SK-N-SH (cell line): ENCODE results near the gene PDCD1. TPM values are rescaled to one million over a fixed set of nuclear protein-coding genes. Genes with fewer than 3 reads are reported as not detected.

ENCODE experiments used
- CTCF ChIA-PET: fragments of 300-600, 350-600 bp; formaldehyde crosslinking; extraction: SDS; loops from one replicate; lab custom pipeline; 2021; lab: Yijun Ruan, JAX
- POLR2A ChIA-PET: fragments of 350-600 bp; sonication (Branson Sonifier 250); formaldehyde crosslinking; extraction: SDS; loops from one replicate; lab custom pipeline; 2020; ENCODE audit warnings: antibody characterized with exemption, inconsistent platforms; lab: Yijun Ruan, JAX
- DNase-seq: peaks from one replicate; pipeline ENCODE4 v3.0.0; 2012
- H2AFZ ChIP-seq: fragments of 200-600 bp; sonication (generic); 2 replicates; pipeline ENCODE4 v1.8.1; 2016; ENCODE audit warnings: antibody characterized with exemption, mild to moderate bottlenecking, low read depth
- H3F3A ChIP-seq: fragments of 200-600 bp; sonication (generic); replicated peaks from 2 replicates; pipeline ENCODE3; 2016; ENCODE audit warnings: antibody characterized with exemption, mild to moderate bottlenecking; ENCODE audit not compliant: insufficient read depth
- H3K27ac ChIP-seq, 2 experiments: fragments of 200-500 bp in 1 of 2; fragments of 200-600 bp in 1 of 2; sonication (Bioruptor generic) in 1 of 2; sonication (generic), shearing (Covaris generic) in 1 of 2; 2 replicates each; pipeline versions ENCODE4 v1.5.1 to v1.6.1; 2014 to 2016; ENCODE audit warnings: low read depth in 2 of 2, inconsistent platforms in 1 of 2, low read length in 1 of 2, mild to moderate bottlenecking in 1 of 2, mixed read lengths in 1 of 2
- H3K27me3 ChIP-seq: fragments of 200-600 bp; sonication (generic), shearing (Covaris generic); 2 replicates; pipeline ENCODE4 v1.6.1; 2016; ENCODE audit warnings: mixed run types; ENCODE audit not compliant: insufficient read depth
- H3K36me3 ChIP-seq, 2 experiments: fragments of 200-500 bp in 1 of 2; fragments of 200-600 bp in 1 of 2; sonication (Bioruptor generic) in 1 of 2; sonication (generic) in 1 of 2; replicated peaks in 1 of 2; 2 replicates each; pipeline versions ENCODE3 to v1.5.1; 2014 to 2016; ENCODE audit warnings: low read length in 1 of 2, mild to moderate bottlenecking in 1 of 2; ENCODE audit not compliant: insufficient read depth in 2 of 2, control insufficient read depth in 1 of 2
- H3K4me1 ChIP-seq, 2 experiments: fragments of 200-500 bp in 1 of 2; fragments of 200-600 bp in 1 of 2; sonication (Bioruptor generic) in 1 of 2; sonication (generic), shearing (Covaris generic) in 1 of 2; 2 replicates each; pipeline versions ENCODE4 v1.5.1 to v1.6.1; 2014 to 2016; ENCODE audit warnings: low read depth in 1 of 2, low read length in 1 of 2, mixed run types in 1 of 2; ENCODE audit not compliant: insufficient read depth in 2 of 2, control insufficient read depth in 1 of 2
- H3K4me2 ChIP-seq: fragments of 200-600 bp; sonication (generic), shearing (Covaris generic); 2 replicates; pipeline ENCODE4 v1.6.1; 2017; ENCODE audit warnings: mixed run types
- H3K4me3 ChIP-seq, 2 experiments: fragments of 200-500 bp in 1 of 2; fragments of 200-600 bp in 1 of 2; sonication (Bioruptor generic) in 1 of 2; sonication (generic), shearing (Covaris generic) in 1 of 2; 2 replicates each; pipeline versions ENCODE4 v1.5.1 to v1.8.1; 2014 to 2016; ENCODE audit warnings: low read depth in 2 of 2, inconsistent platforms in 1 of 2, low read length in 1 of 2, mild to moderate bottlenecking in 1 of 2, mixed read lengths in 1 of 2, moderate library complexity in 1 of 2
- H3K79me2 ChIP-seq: fragments of 200-600 bp; sonication (generic); 2 replicates; pipeline ENCODE4 v1.8.1; 2017; ENCODE audit warnings: mild to moderate bottlenecking; ENCODE audit not compliant: insufficient read depth
- H3K9ac ChIP-seq: fragments of 200-600 bp; sonication (generic); 2 replicates; pipeline ENCODE4 v1.6.1; 2017; ENCODE audit warnings: mixed run types
- H3K9me2 ChIP-seq: fragments of 200-600 bp; sonication (generic); 2 replicates; pipeline ENCODE4 v1.6.1; 2017; ENCODE audit warnings: mixed run types
- H3K9me3 ChIP-seq: fragments of 200-600 bp; sonication (generic); 2 replicates; pipeline ENCODE4 v1.6.1; 2017; ENCODE audit warnings: mixed run types, mild to moderate bottlenecking, moderate library complexity
- H4K20me1 ChIP-seq: fragments of 200-600 bp; sonication (generic); 2 replicates; pipeline ENCODE4 v1.6.1; 2017; ENCODE audit warnings: mild to moderate bottlenecking, mixed run types; ENCODE audit not compliant: insufficient read depth
- CHD2 ChIP-seq: fragments of 150-350 bp; IDR thresholded peaks from 2 replicates; pipeline ENCODE4 v1.6.1; 2018; ENCODE audit warnings: low read length; ENCODE audit not compliant: partially characterized antibody
- ELF1 ChIP-seq: IDR thresholded peaks from 2 replicates; pipeline ENCODE4 v1.4.0; 2012
- FOXM1 ChIP-seq: IDR thresholded peaks from 2 replicates; pipeline ENCODE4 v1.4.0; 2012; ENCODE audit warnings: low read depth, mild to moderate bottlenecking
- GABPA ChIP-seq: IDR thresholded peaks from 2 replicates; pipeline ENCODE4 v1.4.0; 2012; ENCODE audit warnings: low read depth, mild to moderate bottlenecking
- GATA2 ChIP-seq: sonication (generic); formaldehyde crosslinking; IDR thresholded peaks from 2 replicates; pipeline ENCODE4 v1.5.0; 2020; ENCODE audit warnings: mild to moderate bottlenecking, missing genetic modification reagents
- MEF2A ChIP-seq: IDR thresholded peaks from 2 replicates; pipeline ENCODE4 v1.4.0; 2012; ENCODE audit warnings: low read depth, borderline replicate concordance
- MXI1 ChIP-seq: IDR thresholded peaks from 2 replicates; pipeline ENCODE4 v1.6.1; 2012; ENCODE audit warnings: mild to moderate bottlenecking, low read depth, low read length, improper control_type of control experiment
- NFIC ChIP-seq: IDR thresholded peaks from 2 replicates; pipeline ENCODE4 v1.4.0; 2012; ENCODE audit warnings: borderline replicate concordance
- NRF1 ChIP-seq: IDR thresholded peaks from 2 replicates; pipeline ENCODE4 v1.6.1; 2012; ENCODE audit warnings: low read depth, mild to moderate bottlenecking, low read length
- RCOR1 ChIP-seq: fragments of 150-350 bp; IDR thresholded peaks from 2 replicates; pipeline ENCODE4 v1.6.1; 2017; ENCODE audit warnings: antibody characterized with exemption, low read length
- SIN3A ChIP-seq: IDR thresholded peaks from 2 replicates; pipeline ENCODE4 v1.6.1; 2012; ENCODE audit warnings: low read depth, mild to moderate bottlenecking, low read length, moderate library complexity, borderline replicate concordance
- TAF1 ChIP-seq: IDR thresholded peaks from 2 replicates; pipeline ENCODE4 v1.6.1; 2012; ENCODE audit warnings: low read depth, mild to moderate bottlenecking, low read length, moderate library complexity, borderline replicate concordance
- WGBS: methylation state at CpG from one replicate; pipeline ENCODE4 v1.1.6; 2017; ENCODE audit warnings: low lambda C conversion rate; 5-methylcytosine and 5-hydroxymethylcytosine counted together
- polyA plus RNA-seq, 3 experiments: library from polyadenylated mRNA; depleted of rRNA; stranded (reverse); fragments of >200 nt; gene quantifications; 2 replicates each; pipeline ENCODE4 v1.2.3, GENCODE V29; 2012
- TF ChIP-seq, protein P1 (sequence below): fragments of 150-350 bp; IDR thresholded peaks from 2 replicates; pipeline ENCODE4 v1.6.1; 2016; ENCODE audit warnings: mild to moderate bottlenecking, low read depth, low read length
- TF ChIP-seq, protein P2 (sequence below): fragments of 200-600 bp; sonication (generic); IDR thresholded peaks from 2 replicates; pipeline ENCODE4 v1.6.1; 2017; ENCODE audit warnings: antibody characterized with exemption, mild to moderate bottlenecking, moderate library complexity
- TF ChIP-seq, protein P3 (sequence below): IDR thresholded peaks from 2 replicates; pipeline ENCODE4 v1.4.0; 2012; ENCODE audit warnings: low read depth
- TF ChIP-seq, protein P4 (sequence below): fragments of 150-350 bp; IDR thresholded peaks from 2 replicates; pipeline ENCODE4 v1.6.1; 2017; ENCODE audit warnings: antibody characterized with exemption, low read length, low read depth, borderline replicate concordance
- TF ChIP-seq, protein P5 (sequence below): IDR thresholded peaks from 2 replicates; pipeline ENCODE4 v1.4.0; 2012; ENCODE audit warnings: low read depth, borderline replicate concordance

Gene PDCD1
- polyA plus RNA-seq, 1 of the 3 experiments (the other 2 are of a cell fraction): not detected

DNA sequence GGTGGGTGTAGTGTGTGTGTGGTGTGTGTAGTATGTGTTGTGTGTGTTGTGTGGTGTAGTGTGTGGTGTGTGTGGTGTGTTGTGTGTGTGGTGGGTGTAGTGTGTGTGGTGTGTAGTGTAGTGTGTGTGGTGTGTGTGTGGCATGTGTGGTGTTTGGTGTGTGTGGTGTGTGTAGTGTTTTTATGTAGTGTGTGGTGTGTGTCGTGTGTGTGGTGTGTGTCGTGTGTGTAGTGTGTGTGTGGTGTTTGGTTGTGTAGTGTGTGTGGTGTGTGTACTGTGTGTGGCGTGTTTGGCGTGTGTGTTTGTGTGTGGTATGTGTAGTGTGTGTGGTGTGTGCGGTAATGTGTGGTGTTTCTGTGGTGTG lies 6.1 kb upstream of the PDCD1 start:
- H3K4me2 ChIP-seq: no peak overlapping the region
- 59% methylated on average over 5 of the region's 5 CpGs for WGBS
- H3K9me3 ChIP-seq: no peaks in the 10 kb centered on the region
- no peak overlapping the region for H2AFZ ChIP-seq
- ChIA-PET POLR2A (no interaction called here), CTCF (no interaction called here)
- H3K27ac ChIP-seq: no peak overlapping the region
- no peaks in the 10 kb centered on the region for H4K20me1 ChIP-seq
- peaks cover 0 to 5% of the 10 kb centered on the region in 2 experiments; a peak in 1 of 4 replicates for H3K4me1 ChIP-seq
- H3K9ac ChIP-seq: no peak overlapping the region
- H3F3A ChIP-seq: peaks cover 4% of the 10 kb centered on the region
- H3K79me2 ChIP-seq: no peaks in the 10 kb centered on the region
- H3K27me3 ChIP-seq: no peaks in the 10 kb centered on the region
- DNase-seq: no peak
- H3K36me3 ChIP-seq: no peaks in the 10 kb centered on the region
- TF ChIP-seq, protein P1, sequence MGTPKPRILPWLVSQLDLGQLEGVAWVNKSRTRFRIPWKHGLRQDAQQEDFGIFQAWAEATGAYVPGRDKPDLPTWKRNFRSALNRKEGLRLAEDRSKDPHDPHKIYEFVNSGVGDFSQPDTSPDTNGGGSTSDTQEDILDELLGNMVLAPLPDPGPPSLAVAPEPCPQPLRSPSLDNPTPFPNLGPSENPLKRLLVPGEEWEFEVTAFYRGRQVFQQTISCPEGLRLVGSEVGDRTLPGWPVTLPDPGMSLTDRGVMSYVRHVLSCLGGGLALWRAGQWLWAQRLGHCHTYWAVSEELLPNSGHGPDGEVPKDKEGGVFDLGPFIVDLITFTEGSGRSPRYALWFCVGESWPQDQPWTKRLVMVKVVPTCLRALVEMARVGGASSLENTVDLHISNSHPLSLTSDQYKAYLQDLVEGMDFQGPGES: no peak
- TF ChIP-seq TAF1: no peak
- no peak for TF ChIP-seq MXI1
- TF ChIP-seq, protein P2, sequence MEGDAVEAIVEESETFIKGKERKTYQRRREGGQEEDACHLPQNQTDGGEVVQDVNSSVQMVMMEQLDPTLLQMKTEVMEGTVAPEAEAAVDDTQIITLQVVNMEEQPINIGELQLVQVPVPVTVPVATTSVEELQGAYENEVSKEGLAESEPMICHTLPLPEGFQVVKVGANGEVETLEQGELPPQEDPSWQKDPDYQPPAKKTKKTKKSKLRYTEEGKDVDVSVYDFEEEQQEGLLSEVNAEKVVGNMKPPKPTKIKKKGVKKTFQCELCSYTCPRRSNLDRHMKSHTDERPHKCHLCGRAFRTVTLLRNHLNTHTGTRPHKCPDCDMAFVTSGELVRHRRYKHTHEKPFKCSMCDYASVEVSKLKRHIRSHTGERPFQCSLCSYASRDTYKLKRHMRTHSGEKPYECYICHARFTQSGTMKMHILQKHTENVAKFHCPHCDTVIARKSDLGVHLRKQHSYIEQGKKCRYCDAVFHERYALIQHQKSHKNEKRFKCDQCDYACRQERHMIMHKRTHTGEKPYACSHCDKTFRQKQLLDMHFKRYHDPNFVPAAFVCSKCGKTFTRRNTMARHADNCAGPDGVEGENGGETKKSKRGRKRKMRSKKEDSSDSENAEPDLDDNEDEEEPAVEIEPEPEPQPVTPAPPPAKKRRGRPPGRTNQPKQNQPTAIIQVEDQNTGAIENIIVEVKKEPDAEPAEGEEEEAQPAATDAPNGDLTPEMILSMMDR: no peak
- TF ChIP-seq NFIC: no peak
- TF ChIP-seq, protein P3, sequence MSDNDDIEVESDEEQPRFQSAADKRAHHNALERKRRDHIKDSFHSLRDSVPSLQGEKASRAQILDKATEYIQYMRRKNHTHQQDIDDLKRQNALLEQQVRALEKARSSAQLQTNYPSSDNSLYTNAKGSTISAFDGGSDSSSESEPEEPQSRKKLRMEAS: no peak
- no peak for TF ChIP-seq FOXM1
- TF ChIP-seq ELF1: no peak
- TF ChIP-seq NRF1: no peak
- TF ChIP-seq GATA2 (CRISPR knock-in tag): no peak
- TF ChIP-seq, protein P4, sequence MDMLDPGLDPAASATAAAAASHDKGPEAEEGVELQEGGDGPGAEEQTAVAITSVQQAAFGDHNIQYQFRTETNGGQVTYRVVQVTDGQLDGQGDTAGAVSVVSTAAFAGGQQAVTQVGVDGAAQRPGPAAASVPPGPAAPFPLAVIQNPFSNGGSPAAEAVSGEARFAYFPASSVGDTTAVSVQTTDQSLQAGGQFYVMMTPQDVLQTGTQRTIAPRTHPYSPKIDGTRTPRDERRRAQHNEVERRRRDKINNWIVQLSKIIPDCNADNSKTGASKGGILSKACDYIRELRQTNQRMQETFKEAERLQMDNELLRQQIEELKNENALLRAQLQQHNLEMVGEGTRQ: no peak
- TF ChIP-seq, all 33 proteins: peak for 0
- H3K9me2 ChIP-seq: no peaks in the 10 kb centered on the region
- H3K4me3 ChIP-seq: no peak overlapping the region

DNA sequence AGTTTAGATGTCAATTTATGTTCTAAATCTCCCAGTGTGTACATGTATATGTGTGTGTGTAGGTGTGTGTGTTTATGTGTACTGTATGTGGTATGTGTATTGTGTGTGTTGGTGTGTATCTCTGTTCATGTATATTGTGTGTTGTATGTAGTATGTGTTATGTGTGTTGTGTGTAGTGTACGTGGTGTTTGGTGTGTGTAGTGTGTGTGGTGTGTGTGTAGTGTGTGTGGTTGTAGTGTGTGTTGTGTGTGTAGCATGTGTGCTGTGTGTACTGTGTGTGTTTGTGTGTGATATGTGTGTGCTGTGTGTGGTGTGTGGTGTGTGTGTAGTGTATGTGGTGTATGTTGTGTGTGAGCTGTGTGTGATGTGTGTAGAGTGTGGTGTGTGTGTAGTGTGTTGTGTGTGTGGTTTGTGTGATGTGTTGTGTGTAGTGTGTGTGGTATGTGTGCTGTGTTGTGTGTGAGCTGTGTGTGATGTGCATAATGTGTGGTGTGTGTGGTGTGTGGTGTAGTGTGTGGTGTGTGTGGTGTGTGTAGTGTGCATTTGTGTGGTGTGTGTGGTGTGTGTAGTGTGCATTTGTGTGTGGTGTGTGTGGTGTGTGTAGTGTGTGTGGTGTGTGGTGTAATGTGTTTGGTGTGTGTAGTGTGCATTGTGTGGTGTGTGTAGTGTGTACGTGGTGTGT lies 5.6 kb upstream of the PDCD1 start:
- Histone ChIP-seq H3K9ac (no peak overlapping the region), H3K27ac (no peak overlapping the region), H4K20me1 (no peaks in the 10 kb centered on the region), H3K36me3 (no peaks in the 10 kb centered on the region), H3K9me3 (no peaks in the 10 kb centered on the region), H3K4me2 (no peak overlapping the region), H3K27me3 (no peaks in the 10 kb centered on the region), H3K9me2 (no peaks in the 10 kb centered on the region), H3K79me2 (no peaks in the 10 kb centered on the region), H3F3A (peaks cover 4% of the 10 kb centered on the region), H3K4me1 (peaks cover 0 to 5% of the 10 kb centered on the region in 2 experiments; a peak in 1 of 4 replicates), H3K4me3 (no peak overlapping the region), H2AFZ (no peak overlapping the region)
- WGBS: 75% methylated on average over 2 of the region's 2 CpGs
- no peak for TF ChIP-seq GABPA
- TF ChIP-seq CHD2: no peak
- no peak for TF ChIP-seq RCOR1
- TF ChIP-seq, protein P5, sequence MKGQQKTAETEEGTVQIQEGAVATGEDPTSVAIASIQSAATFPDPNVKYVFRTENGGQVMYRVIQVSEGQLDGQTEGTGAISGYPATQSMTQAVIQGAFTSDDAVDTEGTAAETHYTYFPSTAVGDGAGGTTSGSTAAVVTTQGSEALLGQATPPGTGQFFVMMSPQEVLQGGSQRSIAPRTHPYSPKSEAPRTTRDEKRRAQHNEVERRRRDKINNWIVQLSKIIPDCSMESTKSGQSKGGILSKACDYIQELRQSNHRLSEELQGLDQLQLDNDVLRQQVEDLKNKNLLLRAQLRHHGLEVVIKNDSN: no peak
- TF ChIP-seq, protein P4: no peak
- TF ChIP-seq MEF2A: no peak
- TF ChIP-seq SIN3A: no peak
- TF ChIP-seq, protein P3: no peak
- ChIA-PET POLR2A (no interaction called here), CTCF (no interaction called here)
- no peak for DNase-seq
